GM12891 (cell line): ENCODE data around the gene ICE2.

Experiments
- DNase-seq: peaks from one replicate; pipeline ENCODE4 v3.0.0; 2011; ENCODE audit warnings: low spot score; ENCODE audit not compliant: insufficient read length
- FAIRE-seq: peaks from 2 replicates; lab custom pipeline; 2011; peaks lifted over from hg19 to GRCh38; lab: Jason Lieb, UNC
- PAX5 ChIP-seq: IDR thresholded peaks from 2 replicates; pipeline ENCODE4 v1.6.1; 2011; ENCODE audit warnings: low read length, moderate library complexity, mild to moderate bottlenecking; ENCODE audit not compliant: insufficient read depth, severe bottlenecking
- POLR2A ChIP-seq: IDR thresholded peaks from 2 replicates; pipeline ENCODE4 v1.6.1; 2011; ENCODE audit warnings: low read depth, low read length, control low read depth
- POLR2AphosphoS5 ChIP-seq: IDR thresholded peaks from 2 replicates; pipeline ENCODE4 v1.6.1; 2011; ENCODE audit warnings: low read depth, low read length, control low read depth
- POU2F2 ChIP-seq: IDR thresholded peaks from 2 replicates; pipeline ENCODE4 v1.6.1; 2011; ENCODE audit warnings: low read depth, mild to moderate bottlenecking, control low read depth, low read length, moderate library complexity
- SPI1 ChIP-seq: IDR thresholded peaks from 2 replicates; pipeline ENCODE4 v1.6.1; 2011; ENCODE audit warnings: low read depth, low read length, control low read depth
- TAF1 ChIP-seq: IDR thresholded peaks from 2 replicates; pipeline ENCODE4 v1.6.1; 2011; ENCODE audit warnings: low read depth, low read length, control low read depth

The ICE2 gene

DNA sequence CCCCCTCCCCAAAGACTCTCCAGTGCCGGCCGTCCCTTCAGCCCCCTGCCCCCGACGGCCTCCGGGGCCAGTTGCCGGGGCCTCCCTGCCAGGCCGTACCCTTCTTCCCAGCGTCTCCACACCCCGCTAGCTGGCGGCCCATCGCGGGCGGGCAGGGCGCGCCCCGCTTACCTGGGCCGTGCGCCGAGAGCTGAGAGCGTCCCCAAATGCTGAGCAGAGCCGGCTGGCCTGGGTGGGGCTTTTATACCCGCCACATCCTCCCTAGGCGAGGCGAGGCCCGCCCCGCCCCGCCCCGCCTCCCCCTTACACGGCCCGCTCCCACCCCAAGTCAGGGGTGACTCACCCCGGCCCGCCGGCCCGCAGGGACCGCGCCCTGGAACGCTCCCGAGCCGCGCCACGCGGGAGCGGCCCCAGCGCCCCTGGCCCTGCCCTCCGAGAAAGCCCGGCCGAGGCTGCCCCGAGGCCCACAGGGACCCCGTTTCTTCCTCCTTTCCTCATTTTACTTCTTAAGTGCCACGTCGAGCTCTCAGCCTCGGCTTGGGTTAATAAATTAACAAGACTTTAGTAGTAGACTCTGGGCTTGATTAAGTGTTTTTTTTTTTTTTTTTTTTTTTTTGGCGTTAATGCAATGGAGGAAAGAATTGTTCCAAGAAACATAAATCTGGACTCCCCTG lies 81.0 kb downstream of the ICE2 start, which contains the start of gene ANXA2:
TSS of gene ANXA2 (minus strand) at position 215 of the 674 bp plus-strand sequence. CDS start 11,911 bp downstream, outside the sequence.
- TF ChIP-seq POLR2A (peak; percentile 70), TAF1 (0 out of 2 replicates have a peak, but pooled peaks have one; percentile 41), SPI1 (no peak), POU2F2 (no peak), PAX5 (no peak), POLR2AphosphoS5 (0 out of 2 replicates have a peak, but pooled peaks have one; percentile 49)
- FAIRE-seq, result peak; percentile 43
- DNase-seq, result peak; percentile 82

DNA sequence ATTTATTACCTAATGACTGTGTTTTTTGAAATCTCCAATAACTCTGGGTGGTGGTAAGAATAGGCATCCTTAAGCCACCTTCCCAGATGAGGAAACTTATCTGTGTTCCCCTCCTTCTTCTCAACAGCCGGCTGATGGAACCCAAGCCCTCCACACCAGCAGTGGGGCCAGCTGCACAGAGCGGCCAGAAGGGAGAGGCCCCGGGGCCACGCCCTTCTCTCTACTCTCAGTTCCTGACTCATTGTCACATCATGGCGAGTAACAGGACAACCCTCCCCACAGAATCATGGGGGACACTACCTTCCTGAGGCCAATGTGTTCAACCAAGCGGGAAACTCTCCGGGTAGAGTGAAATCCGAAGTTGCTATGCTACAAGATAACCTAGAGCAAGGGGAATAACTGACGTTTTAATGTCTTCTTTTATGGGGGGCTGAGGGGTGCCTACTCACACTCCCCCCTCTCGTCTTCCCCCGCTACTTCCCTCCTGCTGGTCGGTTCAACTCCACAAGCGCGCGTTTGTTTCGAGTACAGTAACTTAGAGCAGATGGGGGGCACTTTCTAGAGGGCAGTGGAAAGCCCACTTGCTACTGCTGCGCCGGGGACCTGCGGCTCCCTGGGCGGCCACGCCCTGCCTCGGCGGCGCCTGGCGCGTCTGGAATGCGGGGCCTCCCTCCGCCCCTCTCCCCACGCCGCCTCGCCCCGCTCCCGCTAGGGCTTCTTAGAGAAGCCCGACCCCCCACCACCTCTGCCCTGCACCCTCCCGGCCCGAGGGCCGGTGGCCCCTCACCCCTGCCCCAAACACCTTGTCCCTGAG lies 81.8 kb downstream of the ICE2 start:
- peak; percentile 59 for FAIRE-seq
- TF ChIP-seq TAF1, result no peak
- no peak for TF ChIP-seq POU2F2
- TF ChIP-seq POLR2AphosphoS5, result 0 out of 2 replicates have a peak, but pooled peaks have one; percentile 50
- TF ChIP-seq SPI1, result peak; percentile 78

DNA sequence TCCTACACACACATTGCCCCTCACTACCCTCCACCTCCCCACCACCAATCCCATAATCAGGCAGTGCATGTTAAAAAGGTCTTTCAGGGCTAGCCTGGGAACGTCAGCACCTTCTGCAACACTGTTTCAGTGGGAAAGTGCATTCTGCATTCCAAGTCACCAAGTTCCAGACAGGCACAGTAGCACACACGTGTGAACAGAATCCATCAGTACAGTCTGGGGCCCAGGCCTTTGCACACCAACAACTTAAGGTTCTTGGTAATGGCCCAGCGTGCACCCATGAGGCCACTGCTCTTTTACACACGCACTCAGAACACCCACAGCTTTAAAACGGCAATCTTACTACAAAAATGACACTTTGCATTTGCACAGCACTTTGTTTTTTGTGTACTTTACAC lies 82.4 kb downstream of the ICE2 start:
- no peak for FAIRE-seq
- TF ChIP-seq PAX5 (no peak), POLR2AphosphoS5 (no peak), SPI1 (no peak), POLR2A (no peak), POU2F2 (no peak), TAF1 (no peak)
- no peak for DNase-seq

More for the DNA sequence above, 81.8 kb downstream of the ICE2 start:
- DNase-seq, result no peak

DNA sequence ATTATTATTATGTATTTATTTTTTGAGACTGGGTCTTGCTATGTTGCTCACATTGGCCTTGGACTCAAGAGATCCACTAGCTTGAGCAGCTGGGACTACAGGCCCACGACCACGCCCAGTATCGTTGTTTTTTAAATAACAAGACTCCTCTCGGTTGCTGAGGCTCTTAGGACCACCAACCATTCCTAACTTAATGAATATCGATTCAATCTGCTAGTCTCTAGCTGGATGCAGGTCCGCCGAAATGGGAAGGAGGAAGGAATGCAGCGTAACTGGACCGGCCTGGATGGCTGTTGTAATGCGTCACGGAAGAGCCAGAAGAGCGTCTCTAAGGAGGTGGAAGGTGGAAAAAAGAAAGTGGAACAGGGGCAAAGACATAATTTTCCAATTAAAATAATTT lies 82.8 kb downstream of the ICE2 start:
- no peak for TF ChIP-seq SPI1
- no peak for TF ChIP-seq POLR2A
- TF ChIP-seq PAX5, result no peak
- no peak for TF ChIP-seq TAF1
- no peak for TF ChIP-seq POU2F2
- TF ChIP-seq POLR2AphosphoS5, result no peak
- DNase-seq (no peak), FAIRE-seq (no peak)

DNA sequence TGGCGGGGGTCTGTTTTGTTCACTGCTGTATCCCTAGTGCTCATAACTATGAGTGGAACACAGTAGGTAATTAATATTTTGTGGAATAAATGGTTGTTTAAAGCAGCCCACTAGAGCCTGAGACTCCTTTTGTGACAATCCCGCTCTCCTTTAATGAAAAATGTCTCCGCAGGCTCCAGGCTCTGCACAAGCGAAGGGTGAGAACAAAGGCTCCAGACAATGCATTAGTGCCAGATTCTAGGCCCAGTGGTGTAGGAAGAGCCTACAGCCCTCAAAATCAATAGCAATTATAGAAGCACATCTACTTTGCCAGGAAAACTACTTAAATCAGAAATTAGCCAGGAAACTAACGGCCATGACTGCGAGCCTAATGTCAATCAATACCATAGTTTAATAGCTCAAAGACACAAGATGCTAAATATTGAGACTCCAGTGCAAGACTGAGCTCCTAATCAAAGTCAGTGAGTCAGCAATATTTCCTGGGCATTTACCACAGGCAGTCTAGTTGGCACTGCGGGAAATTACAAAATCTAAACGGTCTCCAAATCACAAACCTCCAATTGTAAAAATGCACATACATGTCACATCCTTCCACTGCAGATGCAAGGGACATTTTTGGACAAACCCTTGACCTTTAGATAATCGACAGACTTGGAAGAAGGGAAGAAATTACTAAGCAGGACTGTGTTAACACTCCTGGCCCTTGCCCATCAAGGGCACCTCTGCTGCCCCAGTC lies 83.5 kb downstream of the ICE2 start:
- FAIRE-seq (no peak), DNase-seq (no peak)
- TF ChIP-seq POLR2AphosphoS5 (no peak), POU2F2 (no peak), SPI1 (no peak), PAX5 (no peak), POLR2A (no peak), TAF1 (no peak)

DNA sequence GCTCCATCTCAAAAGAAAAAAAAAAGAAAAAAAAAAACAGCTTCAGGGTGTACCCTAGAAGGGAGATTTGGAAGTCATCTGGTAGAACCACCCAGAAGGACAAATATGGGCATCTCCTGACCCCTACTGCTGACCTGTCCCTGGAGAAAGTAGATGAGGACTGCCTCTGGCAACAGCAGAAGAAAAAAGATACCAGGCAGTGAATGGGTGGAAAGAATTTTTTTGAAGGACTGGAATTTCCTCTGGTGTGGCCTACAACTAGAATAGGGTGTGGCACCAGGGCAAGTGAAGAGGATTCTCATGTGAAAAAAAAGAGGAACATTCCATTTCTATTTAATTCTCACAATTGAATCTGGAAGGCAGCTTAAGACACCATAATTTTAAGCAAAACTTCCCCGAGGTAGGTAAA lies 84.2 kb downstream of the ICE2 start:
- DNase-seq (no peak), FAIRE-seq (no peak)
- no peak for TF ChIP-seq TAF1
- TF ChIP-seq SPI1, result no peak
- TF ChIP-seq PAX5, result no peak
- no peak for TF ChIP-seq POU2F2
- no peak for TF ChIP-seq POLR2A
- no peak for TF ChIP-seq POLR2AphosphoS5

DNA sequence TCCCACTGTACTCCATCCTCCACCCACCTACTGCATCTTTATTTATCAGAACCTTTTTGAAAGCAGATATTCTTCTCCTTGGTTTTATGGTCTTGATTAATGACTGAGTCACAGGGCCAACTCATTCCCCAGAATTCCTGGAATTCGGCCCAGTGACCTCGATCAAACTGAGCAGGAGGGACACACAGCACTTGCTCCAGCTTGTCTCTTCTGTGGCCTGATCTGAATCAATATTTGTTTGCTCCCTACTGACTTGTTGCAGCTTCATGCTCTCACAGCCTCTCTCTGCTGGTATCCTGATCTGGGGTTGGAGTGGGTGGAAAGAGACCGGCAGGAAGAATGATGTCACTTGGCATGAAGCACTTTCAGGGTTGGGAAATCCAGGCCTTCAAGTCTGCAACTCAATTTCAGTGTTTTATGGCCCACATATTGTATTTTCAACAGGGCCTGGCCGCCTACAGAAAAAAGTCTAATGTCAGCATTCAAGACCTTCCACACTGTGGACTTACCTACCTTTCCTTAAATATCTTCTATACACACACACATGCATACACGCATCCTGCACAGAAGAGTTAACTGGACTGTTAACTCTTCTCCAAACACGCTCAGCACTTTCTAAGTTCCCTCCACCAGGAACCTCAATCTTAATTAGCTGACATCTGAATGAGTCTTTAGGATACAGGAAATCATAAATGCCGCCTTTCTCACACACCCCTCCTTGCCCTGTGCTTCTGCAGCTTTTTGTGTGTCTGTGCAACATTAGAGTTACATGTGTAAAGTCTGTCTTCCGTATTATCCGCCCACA lies 85.8 kb downstream of the ICE2 start:
- FAIRE-seq, result no peak
- no peak for DNase-seq
- no peak for TF ChIP-seq PAX5
- no peak for TF ChIP-seq POU2F2
- no peak for TF ChIP-seq TAF1
- TF ChIP-seq POLR2A, result no peak
- TF ChIP-seq POLR2AphosphoS5, result no peak
- no peak for TF ChIP-seq SPI1

DNA sequence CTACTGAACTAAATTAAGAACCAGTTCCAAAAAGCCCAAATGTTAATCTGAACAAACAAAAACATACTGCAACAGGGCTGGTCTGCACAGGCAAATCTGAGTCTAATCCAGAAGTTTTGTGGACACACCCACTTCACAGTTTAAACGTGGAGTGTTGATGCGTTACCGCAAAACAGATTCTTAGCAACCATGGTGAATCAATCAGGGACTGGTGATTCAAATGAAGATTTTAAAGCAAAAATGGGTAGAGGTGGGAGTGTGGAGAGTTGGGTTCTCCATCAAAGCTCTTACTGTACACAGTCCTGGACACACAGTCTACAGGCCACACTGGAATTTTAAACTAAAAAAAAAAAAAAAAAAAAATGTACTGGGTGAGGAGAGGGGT lies 86.3 kb downstream of the ICE2 start:
- DNase-seq (no peak), FAIRE-seq (no peak)
- TF ChIP-seq PAX5 (no peak), TAF1 (no peak), SPI1 (no peak), POLR2A (no peak; the same call in 1 of the 2 replicates), POU2F2 (no peak), POLR2AphosphoS5 (no peak)
